T1000 (cell line): Measurements from ENCODE around the gene IFT88.
"Not testable (repeated sequence)": the region's sequence is repeated elsewhere in the genome, so short reads cannot be mapped to it uniquely, and the experiment has no call there.

Source experiments
- DNase-seq: peaks from one replicate; lab custom pipeline; 2025; ENCODE audit warnings: mixed read lengths; lab: John Stamatoyannopoulos, UW

The IFT88 gene

GRCh38 chr13:20636079-20636478 lies 69.1 kb downstream of the IFT88 start:
- DNase-seq = no peak

GRCh38 chr13:20637811-20638210 lies 70.9 kb downstream of the IFT88 start:
- DNase-seq = no peak

- DNase-seq = no peak
Measured at GRCh38 chr13:20647758-20648157, 80.8 kb downstream of the IFT88 start.

GRCh38 chr13:20652946-20653345 lies 86.0 kb downstream of the IFT88 start:
- no peak for DNase-seq

- no peak for DNase-seq
Measured at GRCh38 chr13:20654156-20654555, 87.2 kb downstream of the IFT88 start.

GRCh38 chr13:20658451-20659040 lies 91.6 kb downstream of the IFT88 start:
- DNase-seq = no peak

GRCh38 chr13:20664351-20664750 lies 97.4 kb downstream of the IFT88 start:
- no peak for DNase-seq

- DNase-seq = no peak
Measured at GRCh38 chr13:20666948-20667347, 100.0 kb downstream of the IFT88 start.

- no peak for DNase-seq
Measured at GRCh38 chr13:20667857-20668437, 101.0 kb downstream of the IFT88 start.

GRCh38 chr13:20669162-20669561 lies 102.2 kb downstream of the IFT88 start:
- no peak for DNase-seq

- no peak for DNase-seq
Measured at GRCh38 chr13:20671789-20672188, 104.8 kb downstream of the IFT88 start.

GRCh38 chr13:20672772-20673171 lies 105.8 kb downstream of the IFT88 start:
- no peak for DNase-seq

- no peak for DNase-seq
Measured at GRCh38 chr13:20673715-20674114, 106.8 kb downstream of the IFT88 start.

GRCh38 chr13:20676213-20676612 lies 109.3 kb downstream of the IFT88 start:
- DNase-seq = no peak

GRCh38 chr13:20678606-20679005 lies 111.6 kb downstream of the IFT88 start:
- not testable (repeated sequence) for DNase-seq

- no peak for DNase-seq
Measured at GRCh38 chr13:20679879-20680278, 112.9 kb downstream of the IFT88 start.

- no peak for DNase-seq
Measured at GRCh38 chr13:20680416-20681080, 113.6 kb downstream of the IFT88 start.

GRCh38 chr13:20681481-20681880 lies 114.5 kb downstream of the IFT88 start:
- DNase-seq = not testable (repeated sequence)

GRCh38 chr13:20682061-20682460 lies 115.1 kb downstream of the IFT88 start:
- no peak for DNase-seq

- no peak for DNase-seq
Measured at GRCh38 chr13:20684041-20684440, 117.1 kb downstream of the IFT88 start.

GRCh38 chr13:20684546-20684945 lies 117.6 kb downstream of the IFT88 start:
- no peak for DNase-seq

- no peak for DNase-seq
Measured at GRCh38 chr13:20685092-20685491, 118.1 kb downstream of the IFT88 start.

- no peak for DNase-seq
Measured at GRCh38 chr13:20686167-20686566, 119.2 kb downstream of the IFT88 start.
